GM23338 (cell line): ENCODE results near the gene PCNX1. TPM values are rescaled to one million over a fixed set of nuclear protein-coding genes. Genes with fewer than 3 reads are reported as not detected.

Experiments
- ATAC-seq: fragments of 200-7000 bp; cut with Tn5 transposase; 3 replicates; pipeline ENCODE4 v1.9.1; 2020
- DNase-seq: peaks from one replicate; pipeline ENCODE4 v3.0.0-alpha.2; 2015; ENCODE audit warnings: low spot score
- H2AFZ ChIP-seq: fragments of 200-600 bp; sonication (generic); 2 replicates; pipeline ENCODE4 v1.8.0; 2016; ENCODE audit warnings: antibody characterized with exemption, mild to moderate bottlenecking, moderate library complexity
- H3F3A ChIP-seq: fragments of 200-600 bp; sonication (generic); replicated peaks from 2 replicates; pipeline ENCODE4 v1.8.0; 2017; ENCODE audit warnings: antibody characterized with exemption, mixed run types, low read depth
- H3K27ac ChIP-seq: fragments of 200-600 bp; sonication (generic); 2 replicates; pipeline ENCODE4 v1.6.1; 2016; ENCODE audit warnings: low read depth
- H3K27me3 ChIP-seq: fragments of 200-600 bp; sonication (generic); 2 replicates; pipeline ENCODE4 v1.8.0; 2016; ENCODE audit warnings: mild to moderate bottlenecking, mixed run types, moderate library complexity; ENCODE audit not compliant: insufficient read depth
- H3K36me3 ChIP-seq: fragments of 200-600 bp; sonication (generic); 2 replicates; pipeline ENCODE4 v1.8.0; 2016; ENCODE audit warnings: mild to moderate bottlenecking; ENCODE audit not compliant: insufficient read depth
- H3K4me1 ChIP-seq: fragments of 200-600 bp; sonication (generic); 2 replicates; pipeline ENCODE4 v1.8.0; 2016; ENCODE audit warnings: mild to moderate bottlenecking, moderate library complexity; ENCODE audit not compliant: insufficient read depth
- H3K4me2 ChIP-seq: fragments of 200-600 bp; sonication (generic); 2 replicates; pipeline ENCODE4 v1.7.1; 2017; ENCODE audit warnings: mixed run types
- H3K4me3 ChIP-seq: fragments of 200-600 bp; sonication (generic); 2 replicates; pipeline ENCODE4 v1.6.1; 2016; ENCODE audit warnings: mixed run types
- H3K79me2 ChIP-seq: fragments of 200-600 bp; sonication (generic); replicated peaks from 2 replicates; pipeline ENCODE4 v1.8.0; 2017; ENCODE audit warnings: mild to moderate bottlenecking; ENCODE audit not compliant: insufficient read depth
- H3K9me2 ChIP-seq: fragments of 200-600 bp; sonication (generic); 2 replicates; pipeline ENCODE4 v1.8.0; 2017; ENCODE audit not compliant: insufficient read depth
- H4K20me1 ChIP-seq: fragments of 200-600 bp; sonication (generic); replicated peaks from 2 replicates; pipeline ENCODE4 v1.8.0; 2017; ENCODE audit warnings: mild to moderate bottlenecking; ENCODE audit not compliant: insufficient read depth
- H3K27ac Mint-ChIP-seq: 2 replicates; pipeline ENCODE4 v1.8.0; 2020; ENCODE audit warnings: inconsistent platforms, mild to moderate bottlenecking, moderate library complexity, mixed read lengths
- H3K27me3 Mint-ChIP-seq: 3 replicates; pipeline ENCODE4 v1.8.0; 2022; ENCODE audit warnings: low read depth, mild to moderate bottlenecking, moderate library complexity, mixed read lengths, inconsistent platforms; ENCODE audit not compliant: insufficient read depth, poor library complexity
- H3K36me3 Mint-ChIP-seq: 3 replicates; pipeline ENCODE4 v1.8.0; 2021; ENCODE audit warnings: low read depth, mild to moderate bottlenecking, inconsistent platforms, moderate library complexity, mixed read lengths
- H3K4me1 Mint-ChIP-seq: 3 replicates; pipeline ENCODE4 v1.8.0; 2020; ENCODE audit warnings: mild to moderate bottlenecking, inconsistent platforms, mixed read lengths
- H3K4me3 Mint-ChIP-seq: 3 replicates; pipeline ENCODE4 v1.8.0; 2021; ENCODE audit warnings: moderate library complexity, mild to moderate bottlenecking, inconsistent platforms, mixed read lengths
- H3K9me3 Mint-ChIP-seq: 3 replicates; pipeline ENCODE4 v1.8.0; 2020; ENCODE audit warnings: moderate library complexity, mild to moderate bottlenecking, inconsistent platforms, mixed read lengths
- EZH2 ChIP-seq: fragments of 200-600 bp; sonication (generic); IDR thresholded peaks from one replicate; pipeline ENCODE4 v1.8.0; 2017; ENCODE audit warnings: antibody characterized with exemption, mild to moderate bottlenecking, low read depth; ENCODE audit not compliant: unreplicated experiment
- EZH2phosphoT487 ChIP-seq: fragments of 200-600 bp; sonication (generic); IDR thresholded peaks from one replicate; pipeline ENCODE4 v1.8.1; 2018; ENCODE audit warnings: antibody characterized with exemption; ENCODE audit not compliant: unreplicated experiment
- NANOG ChIP-seq: IDR thresholded peaks from 2 replicates; pipeline ENCODE4 v1.6.1; 2016; ENCODE audit warnings: antibody characterized with exemption, borderline replicate concordance
- POLR2AphosphoS5 ChIP-seq: IDR thresholded peaks from 2 replicates; pipeline ENCODE4 v1.6.1; 2016; ENCODE audit warnings: antibody characterized with exemption, low read depth
- REST ChIP-seq: IDR thresholded peaks from one replicate; pipeline ENCODE4 v1.6.1; 2018; ENCODE audit warnings: antibody characterized with exemption; ENCODE audit not compliant: unreplicated experiment
- polyA plus RNA-seq: library from polyadenylated mRNA; unstranded; fragments of >200 nt; fragmentation: Nextera tagmentation; extraction: Ambion mirVana; gene quantifications from 2 replicates; pipeline ENCODE4 v1.2.1, GENCODE V29; 2016
- total RNA-seq: library from RNA; depleted of rRNA; stranded (reverse); fragments of >200 nt; shearing (Covaris generic); gene quantifications from 2 replicates; pipeline ENCODE4 v1.2.3, GENCODE V29; 2014
- TF ChIP-seq, protein P1 (sequence below): IDR thresholded peaks from 2 replicates; pipeline ENCODE4 v1.6.1; 2016; ENCODE audit warnings: antibody characterized with exemption

PCNX1 gene
- total and polyA plus RNA-seq, 2 experiments from 2014 or later = 19.4 to 53.1 TPM

- no peak for TF ChIP-seq EZH2
- no peak for TF ChIP-seq POLR2AphosphoS5
- TF ChIP-seq, protein P1, sequence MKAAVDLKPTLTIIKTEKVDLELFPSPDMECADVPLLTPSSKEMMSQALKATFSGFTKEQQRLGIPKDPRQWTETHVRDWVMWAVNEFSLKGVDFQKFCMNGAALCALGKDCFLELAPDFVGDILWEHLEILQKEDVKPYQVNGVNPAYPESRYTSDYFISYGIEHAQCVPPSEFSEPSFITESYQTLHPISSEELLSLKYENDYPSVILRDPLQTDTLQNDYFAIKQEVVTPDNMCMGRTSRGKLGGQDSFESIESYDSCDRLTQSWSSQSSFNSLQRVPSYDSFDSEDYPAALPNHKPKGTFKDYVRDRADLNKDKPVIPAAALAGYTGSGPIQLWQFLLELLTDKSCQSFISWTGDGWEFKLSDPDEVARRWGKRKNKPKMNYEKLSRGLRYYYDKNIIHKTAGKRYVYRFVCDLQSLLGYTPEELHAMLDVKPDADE = no peak
Observed at GRCh38 chr14:71114565-71114964, 207.3 kb downstream of the PCNX1 start (continued).

GRCh38 chr14:71115306-71115705, 208.0 kb downstream of the PCNX1 start:
- Histone ChIP-seq H3K4me3 (no peak overlapping the region), H3K27me3 (no peaks in the 10 kb centered on the region), H3K9me2 (no peaks in the 10 kb centered on the region; the same call in 1 of the 2 replicates), H2AFZ (no peak overlapping the region), H3K79me2 (no peaks in the 10 kb centered on the region), H3K27ac (no peak overlapping the region), H3K36me3 (no peaks in the 10 kb centered on the region; the same call in 1 of the 2 replicates), H3K4me2 (no peak overlapping the region), H4K20me1 (no peaks in the 10 kb centered on the region), H3K4me1 (peaks cover 7% of the 10 kb centered on the region), H3F3A (no peaks in the 10 kb centered on the region)
- TF ChIP-seq EZH2phosphoT487 = no peak
- no peak for TF ChIP-seq POLR2AphosphoS5
- TF ChIP-seq NANOG = no peak
- TF ChIP-seq, protein P1 = no peak
- no peak for TF ChIP-seq REST
- ATAC-seq (no peak), DNase-seq (no peak)
- Mint-ChIP-seq H3K27ac (no peak overlapping the region), H3K9me3 (peaks cover 3% of the 10 kb centered on the region; the same call in 1 of the 3 replicates), H3K4me1 (peaks cover 4% of the 10 kb centered on the region; the same call in 2 of the 3 replicates), H3K27me3 (peaks cover 4% of the 10 kb centered on the region), H3K36me3 (peaks cover 8% of the 10 kb centered on the region; the same call in 2 of the 3 replicates), H3K4me3 (no peak overlapping the region)
